ENCODE data around the gene TGFB1. TPM values are rescaled to one million over a fixed set of nuclear protein-coding genes. Genes with fewer than 3 reads are reported as not detected.
"Not testable (repeated sequence)": the region's sequence is repeated elsewhere in the genome, so short reads cannot be mapped to it uniquely, and the experiment has no call there.

TGFB1 gene
- total and polyA plus RNA-seq, 7 donors, result 6.5 to 27.1 (median 17.4) TPM

GRCh38 chr19:41296433-41296871 is 57.3 kb downstream of the TGFB1 start:
- peaks cover 0 to 44% (median 40%) of the 10 kb centered on the region in 4 donors for H3K4me1 ChIP-seq
- H3K9me3 ChIP-seq, result no peaks in the 10 kb centered on the region
- no peak overlapping the region for H3K4me3 ChIP-seq
- H3K36me3 ChIP-seq, result peaks cover 37 to 78% (median 61%) of the 10 kb centered on the region in 4 donors
- WGBS, 2 donors, result 76 to 80% methylated on average over 2 of the region's 2 CpGs
- intact Hi-C loops (cut with DNase I), result no loop called here
- DNase-seq, result no peak
- no peaks in the 10 kb centered on the region for H3K27me3 ChIP-seq
- TF ChIP-seq EP300 (IDR thresholded peaks at IDR 0.05), result no peak
- no peak for TF ChIP-seq POLR2A (IDR thresholded peaks at IDR 0.05)
- TF ChIP-seq POLR2AphosphoS5 (IDR thresholded peaks at IDR 0.05), result no peak
- no peak for TF ChIP-seq CTCF (IDR thresholded peaks at IDR 0.05)
- peak overlapping the region; percentile 66 to 79 (median 78) for H3K27ac ChIP-seq

GRCh38 chr19:41295499-41295898 is 58.2 kb downstream of the TGFB1 start:
- H3K4me1 ChIP-seq, result peaks cover 0 to 41% (median 38%) of the 10 kb centered on the region in 4 donors
- no peak overlapping the region for H3K4me3 ChIP-seq
- intact Hi-C loops (cut with DNase I), result no loop called here
- peak; percentile 48 for DNase-seq
- peak overlapping the region in 1 of 4 donors; percentile 12 for H3K27ac ChIP-seq
- TF ChIP-seq POLR2AphosphoS5 (IDR thresholded peaks at IDR 0.05) (no peak), CTCF (IDR thresholded peaks at IDR 0.05) (no peak), EP300 (IDR thresholded peaks at IDR 0.05) (no peak), POLR2A (IDR thresholded peaks at IDR 0.05) (no peak)
- H3K27me3 ChIP-seq, result no peaks in the 10 kb centered on the region
- no peaks in the 10 kb centered on the region for H3K9me3 ChIP-seq
- peaks cover 37 to 78% (median 53%) of the 10 kb centered on the region in 4 donors for H3K36me3 ChIP-seq
- 62 to 81% methylated on average over 6 of the region's 6 CpGs for WGBS, 2 donors

- 94 to 97% methylated on average over 10 of the region's 10 CpGs for WGBS, 2 donors
- intact Hi-C loops (cut with DNase I), result no loop called here
- TF ChIP-seq POLR2AphosphoS5 (IDR thresholded peaks at IDR 0.05), result no peak
- TF ChIP-seq EP300 (IDR thresholded peaks at IDR 0.05), result no peak
- no peak for TF ChIP-seq CTCF (IDR thresholded peaks at IDR 0.05)
- TF ChIP-seq POLR2A (IDR thresholded peaks at IDR 0.05), result no peak
- Histone ChIP-seq H3K4me3 (no peak overlapping the region), H3K36me3 (peaks cover 37 to 83% (median 60%) of the 10 kb centered on the region in 4 donors), H3K9me3 (no peaks in the 10 kb centered on the region), H3K27me3 (no peaks in the 10 kb centered on the region), H3K4me1 (peaks cover 0 to 30% (median 27%) of the 10 kb centered on the region in 4 donors), H3K27ac (no peak overlapping the region)
- peak; percentile 22 for DNase-seq
Measured at GRCh38 chr19:41294393-41294792, 59.3 kb downstream of the TGFB1 start.

- H3K9me3 ChIP-seq; intact Hi-C loops (cut with DNase I); H3K4me3 ChIP-seq; H3K27ac ChIP-seq; H3K27me3 ChIP-seq; H3K4me1 ChIP-seq: not testable (repeated sequence)
- peak; percentile 51 for DNase-seq
- peaks cover 27 to 100% (median 65%) of the 10 kb centered on the region in 4 donors for H3K36me3 ChIP-seq
- 95% methylated on average over 8 of the region's 8 CpGs for WGBS, 2 donors
Measured at GRCh38 chr19:41289814-41290213, 63.9 kb downstream of the TGFB1 start.

GRCh38 chr19:41288673-41289530 is 64.8 kb downstream of the TGFB1 start:
- intact Hi-C loops (cut with DNase I), result no loop called here
- no peak for DNase-seq
- no peak overlapping the region for H3K27ac ChIP-seq
- no peaks in the 10 kb centered on the region for H3K4me1 ChIP-seq
- H3K4me3 ChIP-seq, result no peak overlapping the region
- H3K36me3 ChIP-seq, result peaks cover 18 to 100% (median 63%) of the 10 kb centered on the region in 4 donors
- TF ChIP-seq EP300 (IDR thresholded peaks at IDR 0.05) (no peak), POLR2A (IDR thresholded peaks at IDR 0.05) (no peak), POLR2AphosphoS5 (IDR thresholded peaks at IDR 0.05) (no peak)
- H3K9me3 ChIP-seq, result no peaks in the 10 kb centered on the region
- H3K27me3 ChIP-seq, result no peaks in the 10 kb centered on the region
- WGBS, 2 donors, result 90 to 92% methylated on average over 3 of the region's 3 CpGs

Small RNA genes within 50 kb of the gene (small RNA-seq; reads per million reads assigned to genes)
- 0 reads per million in 3 donors for gene RN7SL34P

Other genes starting within 250 kb of the TGFB1 start
- gene CYP2F1, start 239.5 kb downstream of the TGFB1 start, total RNA-seq, result not detected
- gene CYP2F1, start 239.5 kb downstream of the TGFB1 start, polyA plus RNA-seq, result not detected
- gene CYP2S1, start 160.7 kb downstream of the TGFB1 start, total RNA-seq, result 1 to 10 TPM in 2 of 4 donors, under 1 TPM in 2; 0.41 to 1.4 (median 0.80) TPM
- gene CYP2S1, start 160.7 kb downstream of the TGFB1 start, polyA plus RNA-seq, result 10 to 100 TPM in 1 of 3 donors, 1 to 10 TPM in 2; 6.0 to 18.6 (median 8.6) TPM
- 100 to 1,000 TPM in 1 of 4 donors, 10 to 100 TPM in 3; 85.9 to 108 (median 95.4) TPM for gene AXL, start 134.7 kb downstream of the TGFB1 start, total RNA-seq
- gene AXL, start 134.7 kb downstream of the TGFB1 start, polyA plus RNA-seq, result 10 to 100 TPM in 1 of 3 donors, 1 to 10 TPM in 2; 5.4 to 10.7 (median 7.4) TPM
- 100 to 1,000 TPM; 120 to 153 (median 130) TPM for gene HNRNPUL1, start 89.5 kb downstream of the TGFB1 start, total RNA-seq
- gene HNRNPUL1, start 89.5 kb downstream of the TGFB1 start, polyA plus RNA-seq, result 100 to 1,000 TPM in 1 of 3 donors, 10 to 100 TPM in 2; 61.9 to 133 (median 65.0) TPM
- gene CCDC97, start 43.8 kb downstream of the TGFB1 start, total RNA-seq, result 10 to 100 TPM in 1 of 4 donors, 1 to 10 TPM in 3; 8.7 to 16.6 (median 9.2) TPM
- 10 to 100 TPM; 11.3 to 23.1 (median 15.6) TPM for gene CCDC97, start 43.8 kb downstream of the TGFB1 start, polyA plus RNA-seq
- 10 to 100 TPM in 3 of 4 donors, 1 to 10 TPM in 1; 7.5 to 14.5 (median 13.6) TPM for gene B9D2, start 10.2 kb upstream of the TGFB1 start, total RNA-seq
- gene B9D2, start 10.2 kb upstream of the TGFB1 start, polyA plus RNA-seq, result 10 to 100 TPM in 1 of 3 donors, 1 to 10 TPM in 2; 7.2 to 10.1 (median 8.4) TPM
- 10 to 100 TPM; 13.6 to 47.1 (median 22.6) TPM for gene TMEM91, start 22.6 kb upstream of the TGFB1 start, total RNA-seq
- gene TMEM91, start 22.6 kb upstream of the TGFB1 start, polyA plus RNA-seq, result 1 to 10 TPM in 2 of 3 donors, under 1 TPM in 1; 0.46 to 9.6 (median 5.8) TPM
- gene EXOSC5, start 43.4 kb upstream of the TGFB1 start, total RNA-seq, result 10 to 100 TPM in 3 of 4 donors, 1 to 10 TPM in 1; 6.6 to 21.4 (median 14.4) TPM
- gene EXOSC5, start 43.4 kb upstream of the TGFB1 start, polyA plus RNA-seq, result 10 to 100 TPM; 11.6 to 32.7 (median 15.6) TPM
- 10 to 100 TPM; 29.6 to 35.7 (median 33.6) TPM for gene BCKDHA, start 43.9 kb upstream of the TGFB1 start, total RNA-seq
- 10 to 100 TPM; 19.0 to 32.9 (median 31.2) TPM for gene BCKDHA, start 43.9 kb upstream of the TGFB1 start, polyA plus RNA-seq
- gene B3GNT8, start 73.5 kb upstream of the TGFB1 start, total RNA-seq, result 1 to 10 TPM; 2.8 to 8.0 (median 5.0) TPM
- 10 to 100 TPM; 16.8 to 49.2 (median 28.8) TPM for gene B3GNT8, start 73.5 kb upstream of the TGFB1 start, polyA plus RNA-seq
- gene DMAC2, start 86.0 kb upstream of the TGFB1 start, total RNA-seq, result 10 to 100 TPM; 33.9 to 46.3 (median 41.0) TPM
- gene DMAC2, start 86.0 kb upstream of the TGFB1 start, polyA plus RNA-seq, result 10 to 100 TPM; 40.8 to 58.0 (median 45.7) TPM
- gene ERICH4, start 89.2 kb upstream of the TGFB1 start, total RNA-seq, result not detected
- gene ERICH4, start 89.2 kb upstream of the TGFB1 start, polyA plus RNA-seq, result not detected
- gene CEACAM21, start 222.2 kb upstream of the TGFB1 start, total RNA-seq, result 1 to 10 TPM in 3 of 4 donors, not detected in 1; 1.5 to 4.3 (median 2.2) TPM
- 10 to 100 TPM in 1 of 3 donors, not detected in 2; 11.9 TPM for gene CEACAM21, start 222.2 kb upstream of the TGFB1 start, polyA plus RNA-seq